ENCODE results near the gene KRTAP7-1. TPM values are rescaled to one million over a fixed set of nuclear protein-coding genes. Genes with fewer than 3 reads are reported as not detected.

The KRTAP7-1 gene, protein sequence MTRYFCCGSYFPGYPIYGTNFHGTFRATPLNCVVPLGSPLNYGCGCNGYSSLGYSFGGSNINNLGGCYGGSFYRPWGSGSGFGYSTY
- total RNA-seq = not detected in 2 replicates

DNA sequence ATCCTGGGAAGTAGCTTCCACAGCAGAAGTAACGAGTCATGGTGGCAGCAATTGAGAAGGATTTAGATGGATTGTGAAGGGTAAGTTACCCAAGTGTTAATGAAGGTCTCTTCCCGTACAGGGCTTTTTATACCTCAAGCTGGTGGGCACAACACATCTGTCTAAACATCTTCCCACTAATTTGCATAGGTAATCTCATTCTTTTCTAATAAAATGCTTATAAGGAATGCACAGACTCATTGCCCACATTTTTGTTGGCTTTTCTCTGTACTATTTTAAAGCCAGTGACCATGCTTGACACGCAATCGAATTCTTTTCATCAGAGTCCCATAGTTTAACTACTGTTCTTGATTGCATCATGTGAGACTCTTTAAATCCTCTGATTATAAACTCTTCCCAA is at the start of gene KRTAP7-1:
TSS of gene KRTAP7-1 (minus strand) at position 101 of the 400 bp plus-strand sequence. CDS start at position 40, 61 bp downstream.

DNA sequence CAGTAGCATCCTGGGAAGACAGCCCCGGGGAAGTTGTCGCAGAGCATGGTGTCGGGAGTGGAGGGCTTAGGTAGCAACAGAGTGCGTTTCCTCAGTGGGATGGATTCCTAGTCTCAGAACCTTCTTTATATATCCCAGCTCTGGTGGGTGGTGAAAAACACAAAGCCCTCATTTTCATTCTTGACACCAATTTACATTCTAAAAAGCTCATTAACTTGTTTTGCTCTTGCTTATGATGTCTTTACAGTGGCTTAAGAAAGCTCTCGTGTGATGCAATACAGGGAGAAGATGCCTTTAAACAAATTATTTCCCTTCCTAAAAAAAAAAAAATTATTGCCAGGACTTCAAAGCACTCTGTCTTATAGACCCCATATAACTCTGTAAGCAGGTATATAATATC is 16.4 kb downstream of the KRTAP7-1 start, which contains the start of gene KRTAP8-1:
TSS of gene KRTAP8-1 (minus strand) at position 101 of the 400 bp plus-strand sequence. CDS start at position 47, 54 bp downstream.

Other genes with a start within 250 kb of the KRTAP7-1 start
- not detected in 2 replicates for gene KRTAP22-2, start 239.4 kb downstream of the KRTAP7-1 start, total RNA-seq
- not detected in 2 replicates for gene KRTAP6-3, start 237.3 kb downstream of the KRTAP7-1 start, total RNA-seq
- not detected in 2 replicates for gene KRTAP6-2, start 230.9 kb downstream of the KRTAP7-1 start, total RNA-seq
- not detected in 2 replicates for gene KRTAP22-1, start 228.7 kb downstream of the KRTAP7-1 start, total RNA-seq
- gene KRTAP6-1, start 215.8 kb downstream of the KRTAP7-1 start, total RNA-seq = not detected in 2 replicates
- not detected in 2 replicates for gene KRTAP20-1, start 213.3 kb downstream of the KRTAP7-1 start, total RNA-seq
- gene KRTAP20-4, start 209.1 kb downstream of the KRTAP7-1 start, total RNA-seq = not detected in 2 replicates
- not detected in 2 replicates for gene KRTAP20-2, start 194.6 kb downstream of the KRTAP7-1 start, total RNA-seq
- gene KRTAP20-3, start 186.9 kb downstream of the KRTAP7-1 start, total RNA-seq = not detected in 2 replicates
- gene KRTAP21-3, start 111.0 kb downstream of the KRTAP7-1 start, total RNA-seq = not detected in 2 replicates
- not detected in 2 replicates for gene KRTAP21-2, start 82.5 kb downstream of the KRTAP7-1 start, total RNA-seq
- not detected in 2 replicates for gene KRTAP21-1, start 74.3 kb downstream of the KRTAP7-1 start, total RNA-seq
- gene KRTAP8-1, start 16.5 kb downstream of the KRTAP7-1 start, total RNA-seq = not detected in 2 replicates
- gene KRTAP11-1, start 51.8 kb upstream of the KRTAP7-1 start, total RNA-seq = not detected in 2 replicates
- gene KRTAP19-8, start 208.7 kb upstream of the KRTAP7-1 start, total RNA-seq = not detected in 2 replicates